ENCODE data around the gene ATG16L2.

ATG16L2 gene

GRCh38 chr11:72770799-72771198 lies 43.4 kb upstream of the ATG16L2 start:
- H3K27ac ChIP-seq: no peak overlapping the region
- TF ChIP-seq CTCF (IDR thresholded peaks at IDR 0.05) (no peak), ZFX (IDR thresholded peaks at IDR 0.05; ENCODE audit: borderline replicate concordance) (no peak)

- no peak overlapping the region for H3K27ac ChIP-seq
- no peak for TF ChIP-seq ZFX (IDR thresholded peaks at IDR 0.05; ENCODE audit: borderline replicate concordance)
- TF ChIP-seq CTCF (IDR thresholded peaks at IDR 0.05): no peak
Observed at GRCh38 chr11:72771507-72771906, 42.7 kb upstream of the ATG16L2 start.

- TF ChIP-seq ZFX (IDR thresholded peaks at IDR 0.05; ENCODE audit: borderline replicate concordance) (no peak), CTCF (IDR thresholded peaks at IDR 0.05) (no peak)
- no peak overlapping the region for H3K27ac ChIP-seq
Observed at GRCh38 chr11:72772059-72772458, 42.2 kb upstream of the ATG16L2 start.

- H3K27ac ChIP-seq: no peak overlapping the region; the same call in 1 of the 2 replicates
- TF ChIP-seq ZFX (IDR thresholded peaks at IDR 0.05; ENCODE audit: borderline replicate concordance) (no peak), CTCF (IDR thresholded peaks at IDR 0.05) (no peak)
Observed at GRCh38 chr11:72773291-72773690, 40.9 kb upstream of the ATG16L2 start.

GRCh38 chr11:72773696-72774095 lies 40.5 kb upstream of the ATG16L2 start:
- TF ChIP-seq ZFX (IDR thresholded peaks at IDR 0.05; ENCODE audit: borderline replicate concordance) (no peak), CTCF (IDR thresholded peaks at IDR 0.05) (no peak)

GRCh38 chr11:72774499-72774898 lies 39.7 kb upstream of the ATG16L2 start:
- TF ChIP-seq CTCF (IDR thresholded peaks at IDR 0.05) (no peak), ZFX (IDR thresholded peaks at IDR 0.05; ENCODE audit: borderline replicate concordance) (no peak)
- H3K27ac ChIP-seq: peak overlapping the region; percentile 31; the same call in 1 of the 2 replicates

More at GRCh38 chr11:72773696-72774095, 40.5 kb upstream of the ATG16L2 start:
- no peak overlapping the region for H3K27ac ChIP-seq

- peak overlapping the region; percentile 98 for H3K27ac ChIP-seq
- TF ChIP-seq ZFX (IDR thresholded peaks at IDR 0.05; ENCODE audit: borderline replicate concordance) (no peak), CTCF (IDR thresholded peaks at IDR 0.05) (no peak)
Observed at GRCh38 chr11:72775288-72776110, 38.7 kb upstream of the ATG16L2 start.

All from 22Rv1 (cell line).